Suprapubic skin (tissue), 3 donors: ENCODE results near the gene DUS1L.

ENCODE experiments used
- EP300 ChIP-seq: sonication (generic); formaldehyde crosslinking; IDR thresholded peaks from one replicate; pipeline ENCODE4 v1.6.1; 2017; ENCODE audit warnings: antibody characterized with exemption
- TF ChIP-seq, protein P1 (sequence below), 2 donors: fragments of 200-600 bp in 1 of 2; fragments of 450-650 bp in 1 of 2; sonication (generic) in 1 of 2; IDR thresholded peaks; one replicate each; pipeline ENCODE4 v1.5.1; 2016 to 2019; ENCODE audit warnings: antibody characterized with exemption in 2 of 2, mild to moderate bottlenecking in 1 of 2, moderate library complexity in 1 of 2

DNA sequence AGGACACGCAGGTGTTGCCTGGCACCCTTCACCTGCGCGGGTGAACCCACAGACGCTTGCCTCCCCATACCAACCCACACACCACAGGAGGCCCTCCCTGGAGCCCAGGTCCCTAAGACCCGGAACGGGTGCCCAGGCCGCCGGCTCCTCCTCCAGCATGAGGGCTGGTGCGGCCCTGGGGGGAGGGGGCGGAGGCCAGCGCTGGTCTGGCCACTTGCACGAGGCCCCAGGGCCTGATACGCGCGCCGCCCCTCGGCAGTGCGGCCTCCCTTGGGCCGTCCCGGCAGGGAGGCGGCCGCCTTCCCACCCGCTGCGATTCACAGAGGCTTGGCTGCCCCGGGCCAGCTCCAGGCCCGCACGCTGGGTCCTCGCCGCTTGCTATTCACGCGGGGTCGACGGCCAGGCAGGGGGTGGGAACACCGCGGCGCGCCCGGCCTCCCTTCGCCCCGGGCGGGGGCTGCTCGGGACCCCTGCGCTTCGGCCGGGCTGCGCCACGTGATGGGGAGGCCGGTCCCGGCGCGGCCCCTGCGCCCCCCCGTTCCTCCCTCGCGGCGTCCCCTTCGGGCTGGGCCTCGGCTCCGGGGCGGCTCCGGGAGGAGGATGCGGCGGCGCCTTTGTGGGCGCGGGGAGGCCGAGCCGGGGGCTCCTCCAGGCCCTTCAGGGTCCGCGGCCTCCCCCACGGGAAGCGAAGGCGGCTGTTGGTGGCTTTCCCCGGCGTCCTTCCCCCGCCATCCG, 31.7 kb upstream of the DUS1L start:
- TF ChIP-seq, protein P1, sequence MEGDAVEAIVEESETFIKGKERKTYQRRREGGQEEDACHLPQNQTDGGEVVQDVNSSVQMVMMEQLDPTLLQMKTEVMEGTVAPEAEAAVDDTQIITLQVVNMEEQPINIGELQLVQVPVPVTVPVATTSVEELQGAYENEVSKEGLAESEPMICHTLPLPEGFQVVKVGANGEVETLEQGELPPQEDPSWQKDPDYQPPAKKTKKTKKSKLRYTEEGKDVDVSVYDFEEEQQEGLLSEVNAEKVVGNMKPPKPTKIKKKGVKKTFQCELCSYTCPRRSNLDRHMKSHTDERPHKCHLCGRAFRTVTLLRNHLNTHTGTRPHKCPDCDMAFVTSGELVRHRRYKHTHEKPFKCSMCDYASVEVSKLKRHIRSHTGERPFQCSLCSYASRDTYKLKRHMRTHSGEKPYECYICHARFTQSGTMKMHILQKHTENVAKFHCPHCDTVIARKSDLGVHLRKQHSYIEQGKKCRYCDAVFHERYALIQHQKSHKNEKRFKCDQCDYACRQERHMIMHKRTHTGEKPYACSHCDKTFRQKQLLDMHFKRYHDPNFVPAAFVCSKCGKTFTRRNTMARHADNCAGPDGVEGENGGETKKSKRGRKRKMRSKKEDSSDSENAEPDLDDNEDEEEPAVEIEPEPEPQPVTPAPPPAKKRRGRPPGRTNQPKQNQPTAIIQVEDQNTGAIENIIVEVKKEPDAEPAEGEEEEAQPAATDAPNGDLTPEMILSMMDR (IDR thresholded peaks at IDR 0.05), result no peak
- TF ChIP-seq EP300, result no peak
